ENCODE measurements around the gene PMFBP1. TPM values are rescaled to one million over a fixed set of nuclear protein-coding genes. Genes with fewer than 3 reads are reported as not detected.

The PMFBP1 gene
- total and polyA plus RNA-seq, 4 donors = 0.66 to 2.5 (median 1.0) TPM; not detected in 1

DNA sequence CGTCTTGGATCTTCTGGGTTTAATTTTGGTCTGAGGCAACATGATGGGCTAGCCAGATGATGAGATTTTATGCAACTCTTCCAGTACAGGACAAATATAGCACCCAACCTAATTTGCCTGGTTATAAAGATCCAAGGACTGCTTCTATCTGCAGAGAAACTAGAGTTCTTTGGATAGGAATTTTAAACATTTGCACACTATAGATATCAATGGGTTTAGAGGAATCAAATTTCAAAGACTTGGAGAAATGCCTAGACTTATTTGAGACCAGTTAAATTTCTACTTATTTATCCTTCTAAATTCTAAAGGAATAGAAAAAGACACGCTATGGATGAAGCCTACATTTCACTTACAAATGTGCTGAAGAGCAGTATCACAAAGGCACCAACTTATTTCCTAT, 12.6 kb downstream of the PMFBP1 start:
- DNase-seq (no peak), ATAC-seq (ENCODE audit: low FRiP score) (no peak)
- Histone ChIP-seq H3K27ac (ENCODE audit: low read depth in 1 of 2, low read length in 2 of 2) (no peak overlapping the region), H3K4me3 (ENCODE audit: low read length in 2 of 2) (no peak overlapping the region), H3K9me3 (ENCODE audit: control insufficient read depth, low read length) (peaks cover 1% of the 10 kb centered on the region), H3K4me1 (ENCODE audit: control insufficient read depth in 1 of 2, insufficient read depth in 2 of 2, low read length in 2 of 2) (no peaks in the 10 kb centered on the region), H3K36me3 (ENCODE audit: control insufficient read depth in 1 of 2, insufficient read depth in 2 of 2, low read length in 1 of 2) (no peaks in the 10 kb centered on the region), H3K27me3 (ENCODE audit: control insufficient read depth in 1 of 2, insufficient read depth in 2 of 2, low read length in 1 of 2) (no peaks in the 10 kb centered on the region)
- 31 to 32% methylated on average over 2 of the region's 2 CpGs for WGBS, 2 donors
- intact Hi-C loops (cut with DNase I) = no loop called here

DNA sequence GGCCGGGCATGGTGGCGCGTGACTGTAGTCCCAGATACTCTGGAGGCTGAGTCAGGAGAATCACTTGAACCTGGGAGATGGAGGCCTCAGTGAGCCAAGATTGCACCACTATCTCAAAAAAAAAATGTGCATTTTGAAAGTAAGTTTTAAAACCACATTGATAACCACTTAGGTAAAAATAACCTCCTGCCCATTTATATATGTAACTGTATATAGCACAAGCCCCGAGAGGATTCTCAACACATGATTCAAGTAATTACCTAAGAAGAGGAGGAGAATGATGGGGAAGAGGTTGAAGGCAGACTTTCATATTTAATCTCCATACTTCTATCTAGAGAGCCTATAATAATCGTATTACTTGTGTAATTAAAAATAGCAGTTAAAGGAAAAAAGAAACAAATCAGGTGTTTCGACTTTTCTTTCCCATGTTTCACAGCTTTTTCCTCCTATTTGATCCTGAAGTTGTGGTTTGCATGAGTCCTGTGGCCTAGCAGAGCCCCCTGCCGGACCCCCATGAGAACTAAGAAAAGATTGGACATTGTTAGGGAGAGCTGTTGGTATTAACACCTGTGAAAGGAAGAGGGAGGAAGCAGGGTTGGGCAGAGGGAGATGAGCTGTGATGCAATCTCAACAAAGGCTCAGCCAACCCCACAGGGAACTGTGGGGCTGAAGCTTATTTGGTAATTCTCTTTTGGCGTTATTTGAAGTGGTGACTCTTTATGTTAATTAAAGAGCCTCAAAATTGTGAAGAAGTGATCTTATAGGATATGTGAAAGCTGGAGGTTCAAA, 22.1 kb downstream of the PMFBP1 start:
- intact Hi-C loops (cut with DNase I) = no loop called here
- H3K9me3 ChIP-seq (ENCODE audit: control insufficient read depth, low read length) = peaks cover 3% of the 10 kb centered on the region
- H3K36me3 ChIP-seq (ENCODE audit: control insufficient read depth in 1 of 2, insufficient read depth in 2 of 2, low read length in 1 of 2) = no peaks in the 10 kb centered on the region
- no peak overlapping the region for H3K4me3 ChIP-seq (ENCODE audit: low read length in 2 of 2)
- no peak overlapping the region for H3K27ac ChIP-seq (ENCODE audit: low read depth in 1 of 2, low read length in 2 of 2)
- 73 to 75% methylated on average over 8 of the region's 8 CpGs for WGBS, 2 donors
- no peak for ATAC-seq (ENCODE audit: low FRiP score)
- H3K4me1 ChIP-seq (ENCODE audit: control insufficient read depth in 1 of 2, insufficient read depth in 2 of 2, low read length in 2 of 2) = no peaks in the 10 kb centered on the region
- no peaks in the 10 kb centered on the region for H3K27me3 ChIP-seq (ENCODE audit: control insufficient read depth in 1 of 2, insufficient read depth in 2 of 2, low read length in 1 of 2)
- DNase-seq = no peak

DNA sequence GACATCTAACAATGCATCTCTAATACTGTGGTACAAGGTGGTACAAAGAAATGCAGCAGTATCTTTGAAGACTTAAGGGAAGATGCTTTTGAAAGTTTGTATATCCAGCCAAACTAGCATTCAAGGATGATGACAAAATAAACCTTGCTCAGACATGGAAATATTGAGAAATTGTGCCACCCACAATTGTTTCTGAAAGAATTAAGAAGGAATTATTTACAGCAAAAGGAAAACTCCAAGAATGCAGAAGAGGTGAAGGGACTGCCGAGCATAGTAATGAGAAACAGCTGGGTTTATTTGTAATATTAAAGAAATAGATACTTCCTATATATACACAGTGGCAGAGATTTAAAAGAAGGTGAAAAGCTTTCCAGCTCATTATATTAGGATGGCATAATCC, 29.5 kb downstream of the PMFBP1 start:
- Histone ChIP-seq H3K4me1 (ENCODE audit: control insufficient read depth in 1 of 2, insufficient read depth in 2 of 2, low read length in 2 of 2) (no peaks in the 10 kb centered on the region), H3K27me3 (ENCODE audit: control insufficient read depth in 1 of 2, insufficient read depth in 2 of 2, low read length in 1 of 2) (no peaks in the 10 kb centered on the region), H3K4me3 (ENCODE audit: low read length in 2 of 2) (no peak overlapping the region), H3K36me3 (ENCODE audit: control insufficient read depth in 1 of 2, insufficient read depth in 2 of 2, low read length in 1 of 2) (no peaks in the 10 kb centered on the region), H3K9me3 (ENCODE audit: control insufficient read depth, low read length) (no peaks in the 10 kb centered on the region), H3K27ac (ENCODE audit: low read depth in 1 of 2, low read length in 2 of 2) (no peak overlapping the region)
- intact Hi-C loops (cut with DNase I) = no loop called here
- ATAC-seq (ENCODE audit: low FRiP score) (no peak), DNase-seq (no peak)
- WGBS, 2 donors = 35 to 47% methylated on average over 1 of the region's 1 CpG

DNA sequence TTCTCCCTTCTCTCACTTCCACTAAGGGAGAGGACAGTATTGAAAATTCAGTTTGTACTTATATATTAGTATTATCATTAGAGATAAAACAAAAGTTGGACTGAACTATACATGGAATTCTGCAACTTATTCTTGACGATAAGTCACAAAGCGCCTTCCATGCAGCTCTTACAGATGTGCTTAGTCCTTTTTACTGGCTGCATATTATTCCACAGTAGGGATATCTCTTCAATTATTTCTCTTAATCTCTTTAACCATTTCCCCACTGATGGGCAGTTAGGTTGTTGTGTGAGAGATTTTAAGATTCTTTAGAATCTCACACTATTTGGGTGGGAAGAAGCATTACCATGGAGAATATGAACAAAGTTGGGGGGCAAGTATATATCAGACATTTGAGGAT, 32.0 kb downstream of the PMFBP1 start:
- no peaks in the 10 kb centered on the region for H3K36me3 ChIP-seq (ENCODE audit: control insufficient read depth in 1 of 2, insufficient read depth in 2 of 2, low read length in 1 of 2)
- H3K4me3 ChIP-seq (ENCODE audit: low read length in 2 of 2) = no peak overlapping the region
- no peaks in the 10 kb centered on the region for H3K27me3 ChIP-seq (ENCODE audit: control insufficient read depth in 1 of 2, insufficient read depth in 2 of 2, low read length in 1 of 2)
- DNase-seq (no peak), ATAC-seq (ENCODE audit: low FRiP score) (no peak)
- intact Hi-C loops (cut with DNase I) = no loop called here
- no peak overlapping the region for H3K27ac ChIP-seq (ENCODE audit: low read depth in 1 of 2, low read length in 2 of 2)
- H3K9me3 ChIP-seq (ENCODE audit: control insufficient read depth, low read length) = no peaks in the 10 kb centered on the region
- H3K4me1 ChIP-seq (ENCODE audit: control insufficient read depth in 1 of 2, insufficient read depth in 2 of 2, low read length in 2 of 2) = no peaks in the 10 kb centered on the region
- 91 to 97% methylated on average over 2 of the region's 2 CpGs for WGBS, 2 donors

DNA sequence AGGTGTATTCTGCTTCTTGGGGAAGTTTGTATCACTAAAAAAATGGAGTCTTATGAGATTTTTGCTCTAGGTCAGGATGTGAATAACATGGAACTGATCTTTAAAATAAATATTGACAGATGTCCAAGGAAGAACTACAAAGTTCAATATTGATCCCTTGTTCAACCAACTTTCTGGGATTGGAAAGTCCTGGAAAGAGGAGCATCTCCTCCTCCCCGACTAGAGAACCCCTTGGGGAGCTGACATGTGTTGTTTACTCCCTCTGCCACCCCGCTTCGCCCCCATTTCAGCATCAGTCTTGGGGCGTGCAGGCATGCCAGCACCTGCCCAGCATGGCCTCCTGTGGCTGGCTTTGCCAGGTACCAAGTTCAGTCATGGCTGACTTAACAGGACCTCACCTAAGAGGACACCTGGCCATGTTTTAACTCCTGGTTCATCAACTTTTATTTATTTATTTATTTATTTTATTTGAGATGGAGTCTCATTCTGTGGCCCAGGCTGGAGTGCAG, 33.8 kb downstream of the PMFBP1 start:
- Histone ChIP-seq H3K36me3 (ENCODE audit: control insufficient read depth in 1 of 2, insufficient read depth in 2 of 2, low read length in 1 of 2) (no peaks in the 10 kb centered on the region), H3K27me3 (ENCODE audit: control insufficient read depth in 1 of 2, insufficient read depth in 2 of 2, low read length in 1 of 2) (no peaks in the 10 kb centered on the region), H3K27ac (ENCODE audit: low read depth in 1 of 2, low read length in 2 of 2) (no peak overlapping the region), H3K4me3 (ENCODE audit: low read length in 2 of 2) (no peak overlapping the region), H3K4me1 (ENCODE audit: control insufficient read depth in 1 of 2, insufficient read depth in 2 of 2, low read length in 2 of 2) (no peaks in the 10 kb centered on the region), H3K9me3 (ENCODE audit: control insufficient read depth, low read length) (no peaks in the 10 kb centered on the region)
- intact Hi-C loops (cut with DNase I) = no loop called here
- 84 to 87% methylated on average over 4 of the region's 4 CpGs for WGBS, 2 donors
- DNase-seq (no peak), ATAC-seq (ENCODE audit: low FRiP score) (no peak)

DNA sequence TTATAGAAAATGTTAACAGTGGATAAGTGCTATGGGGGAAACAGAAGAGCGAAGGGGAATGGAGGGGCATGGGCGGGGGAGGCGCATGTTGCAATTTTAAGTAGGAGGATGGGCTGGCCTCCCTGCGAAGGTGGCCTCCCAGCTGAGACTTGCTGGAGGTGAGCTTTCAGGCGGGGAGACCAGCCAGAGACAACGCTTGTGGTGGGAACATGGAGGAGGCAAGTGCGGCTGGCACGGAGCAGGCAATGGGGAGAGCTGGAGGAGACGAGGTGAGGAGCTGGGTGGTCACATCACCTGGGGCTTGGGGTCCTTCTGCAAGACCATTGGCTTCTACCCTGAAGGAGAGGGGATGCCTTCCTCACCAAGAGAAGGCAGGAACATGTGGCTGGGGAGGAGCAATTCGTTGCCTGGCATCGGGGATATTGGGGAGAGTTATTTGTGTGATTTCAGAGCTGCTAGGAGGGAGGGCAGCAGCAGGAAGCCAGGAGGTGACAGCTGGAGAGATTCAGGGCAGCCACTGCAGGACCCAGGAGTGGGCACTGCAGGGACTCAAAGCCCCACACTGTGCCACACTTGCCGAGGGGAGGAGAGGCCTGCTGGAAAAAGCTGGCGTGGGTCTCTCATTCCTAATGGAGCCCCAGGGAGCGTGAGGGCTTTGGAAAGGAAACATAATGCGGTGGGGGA, 34.4 kb downstream of the PMFBP1 start:
- no peaks in the 10 kb centered on the region for H3K27me3 ChIP-seq (ENCODE audit: control insufficient read depth in 1 of 2, insufficient read depth in 2 of 2, low read length in 1 of 2)

DNA sequence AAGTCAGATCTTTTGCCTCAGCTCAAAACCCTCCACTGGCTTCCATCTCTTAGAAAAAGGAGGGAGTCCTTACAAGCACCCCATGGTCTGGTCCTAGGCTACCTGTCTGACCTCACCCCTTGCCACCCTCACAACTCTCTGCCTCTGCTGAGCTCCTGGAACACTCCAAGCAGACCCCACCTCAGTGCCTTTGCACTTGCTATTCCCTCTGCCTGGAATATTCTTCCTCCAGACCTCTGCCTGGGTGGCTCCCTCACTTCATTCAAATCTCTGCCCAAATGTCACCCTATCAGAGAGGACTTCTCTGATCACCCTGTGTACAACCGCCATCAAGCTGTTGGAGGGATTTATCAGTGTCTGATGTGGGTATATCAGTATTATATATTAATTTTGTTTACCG, 37.4 kb downstream of the PMFBP1 start:
- ATAC-seq (ENCODE audit: low FRiP score) (no peak), DNase-seq (no peak)
- no peak overlapping the region for H3K27ac ChIP-seq (ENCODE audit: low read depth in 1 of 2, low read length in 2 of 2)
- 95 to 96% methylated on average over 2 of the region's 2 CpGs for WGBS, 2 donors
- no peaks in the 10 kb centered on the region for H3K27me3 ChIP-seq (ENCODE audit: control insufficient read depth in 1 of 2, insufficient read depth in 2 of 2, low read length in 1 of 2)
- no peaks in the 10 kb centered on the region for H3K36me3 ChIP-seq (ENCODE audit: control insufficient read depth in 1 of 2, insufficient read depth in 2 of 2, low read length in 1 of 2)
- no peaks in the 10 kb centered on the region for H3K9me3 ChIP-seq (ENCODE audit: control insufficient read depth, low read length)
- no peak overlapping the region for H3K4me3 ChIP-seq (ENCODE audit: low read length in 2 of 2)
- intact Hi-C loops (cut with DNase I) = no loop called here
- H3K4me1 ChIP-seq (ENCODE audit: control insufficient read depth in 1 of 2, insufficient read depth in 2 of 2, low read length in 2 of 2) = no peaks in the 10 kb centered on the region

More for the DNA sequence above, 34.4 kb downstream of the PMFBP1 start:
- Histone ChIP-seq H3K27ac (ENCODE audit: low read depth in 1 of 2, low read length in 2 of 2) (no peak overlapping the region), H3K36me3 (ENCODE audit: control insufficient read depth in 1 of 2, insufficient read depth in 2 of 2, low read length in 1 of 2) (no peaks in the 10 kb centered on the region), H3K4me3 (ENCODE audit: low read length in 2 of 2) (no peak overlapping the region), H3K4me1 (ENCODE audit: control insufficient read depth in 1 of 2, insufficient read depth in 2 of 2, low read length in 2 of 2) (no peaks in the 10 kb centered on the region), H3K9me3 (ENCODE audit: control insufficient read depth, low read length) (no peaks in the 10 kb centered on the region)
- DNase-seq (no peak), ATAC-seq (ENCODE audit: low FRiP score) (no peak)
- intact Hi-C loops (cut with DNase I) = no loop called here
- WGBS, 2 donors = 69 to 72% methylated on average over 15 of the region's 15 CpGs

DNA sequence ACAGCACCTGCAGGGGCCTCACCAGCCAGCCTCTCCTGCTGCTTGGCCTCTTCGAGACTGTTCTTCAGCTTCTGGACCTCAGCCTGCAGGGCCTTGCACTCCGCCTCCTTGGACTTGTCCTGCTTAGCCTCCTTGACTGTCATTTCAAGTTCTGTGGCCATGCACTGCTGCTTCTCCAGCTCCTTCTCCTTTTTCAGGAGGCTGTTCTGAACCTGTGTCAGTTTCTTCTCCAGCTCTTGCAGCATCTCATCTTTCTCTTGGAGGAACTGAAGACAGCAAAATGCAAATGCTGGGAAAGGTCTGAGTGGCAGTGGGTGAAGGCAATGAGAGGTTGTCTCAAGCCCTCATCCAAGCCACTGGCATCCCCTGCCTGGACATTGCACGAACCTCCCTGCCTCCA, 39.2 kb downstream of the PMFBP1 start:
- no peaks in the 10 kb centered on the region for H3K36me3 ChIP-seq (ENCODE audit: control insufficient read depth in 1 of 2, insufficient read depth in 2 of 2, low read length in 1 of 2)
- no peaks in the 10 kb centered on the region for H3K9me3 ChIP-seq (ENCODE audit: control insufficient read depth, low read length)
- ATAC-seq (ENCODE audit: low FRiP score) (peak; percentile 28), DNase-seq (no peak)
- intact Hi-C loops (cut with DNase I) = no loop called here
- no peak overlapping the region for H3K27ac ChIP-seq (ENCODE audit: low read depth in 1 of 2, low read length in 2 of 2)
- H3K4me1 ChIP-seq (ENCODE audit: control insufficient read depth in 1 of 2, insufficient read depth in 2 of 2, low read length in 2 of 2) = no peaks in the 10 kb centered on the region
- H3K4me3 ChIP-seq (ENCODE audit: low read length in 2 of 2) = no peak overlapping the region
- no peaks in the 10 kb centered on the region for H3K27me3 ChIP-seq (ENCODE audit: control insufficient read depth in 1 of 2, insufficient read depth in 2 of 2, low read length in 1 of 2)
- 82 to 84% methylated on average over 3 of the region's 3 CpGs for WGBS, 2 donors

DNA sequence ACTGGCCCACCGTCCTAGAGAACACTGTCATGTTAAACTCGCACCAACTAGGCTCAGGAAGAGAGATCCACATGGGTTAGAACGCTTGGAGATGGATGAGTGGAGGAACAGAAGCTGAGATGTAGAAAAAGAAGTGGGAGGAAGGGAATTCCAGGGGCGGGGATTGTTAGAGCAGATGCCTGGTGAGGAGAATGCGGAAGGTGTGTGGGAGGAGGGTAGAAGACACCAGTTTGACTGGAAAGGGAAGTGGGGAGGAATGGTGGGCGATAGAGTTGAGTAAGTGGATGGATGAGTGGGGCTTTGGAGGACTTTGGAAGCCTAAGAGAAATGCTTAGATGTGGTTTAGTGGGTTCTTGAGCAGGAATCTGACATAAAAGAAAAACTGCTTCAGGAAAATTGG, 40.9 kb downstream of the PMFBP1 start:
- Histone ChIP-seq H3K9me3 (ENCODE audit: control insufficient read depth, low read length) (no peaks in the 10 kb centered on the region), H3K4me3 (ENCODE audit: low read length in 2 of 2) (no peak overlapping the region), H3K27ac (ENCODE audit: low read depth in 1 of 2, low read length in 2 of 2) (no peak overlapping the region), H3K4me1 (ENCODE audit: control insufficient read depth in 1 of 2, insufficient read depth in 2 of 2, low read length in 2 of 2) (no peaks in the 10 kb centered on the region), H3K36me3 (ENCODE audit: control insufficient read depth in 1 of 2, insufficient read depth in 2 of 2, low read length in 1 of 2) (no peaks in the 10 kb centered on the region), H3K27me3 (ENCODE audit: control insufficient read depth in 1 of 2, insufficient read depth in 2 of 2, low read length in 1 of 2) (no peaks in the 10 kb centered on the region)
- intact Hi-C loops (cut with DNase I) = no loop called here
- no peak for DNase-seq
- WGBS, 2 donors = 73 to 74% methylated on average over 6 of the region's 6 CpGs
- ATAC-seq (ENCODE audit: low FRiP score) = no peak
